Measurements from ENCODE around the gene GALNT17. TPM values are rescaled to one million over a fixed set of nuclear protein-coding genes. Genes with fewer than 3 reads are reported as not detected.

Gene GALNT17
- total RNA-seq, 2 donors from 2014 or later: 46.7 to 58.1 TPM

DNA sequence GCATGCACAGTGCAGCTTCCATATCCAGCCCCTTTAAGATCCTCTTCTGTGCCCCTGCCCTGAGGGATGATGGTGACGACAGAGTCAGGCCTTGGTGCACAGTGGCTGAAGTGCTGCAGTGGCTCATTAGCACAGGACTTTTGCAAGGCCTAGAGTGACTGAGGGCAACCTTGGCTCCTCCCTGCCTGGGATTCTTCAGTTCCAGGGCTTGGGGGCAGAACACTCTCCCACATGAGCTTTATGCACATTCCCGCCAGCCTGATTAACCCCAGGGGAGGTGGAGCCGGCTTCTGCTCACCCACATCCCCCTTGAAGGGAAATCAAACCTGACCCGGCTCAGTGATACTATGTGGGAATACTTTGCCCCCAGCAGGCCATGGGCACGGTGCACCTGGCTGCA lies 253.4 kb downstream of the GALNT17 start:
- TF ChIP-seq POLR2A (IDR thresholded peaks at IDR 0.05) (no peak), POLR2AphosphoS5 (IDR thresholded peaks at IDR 0.05) (no peak)
- TF ChIP-seq, protein P1, sequence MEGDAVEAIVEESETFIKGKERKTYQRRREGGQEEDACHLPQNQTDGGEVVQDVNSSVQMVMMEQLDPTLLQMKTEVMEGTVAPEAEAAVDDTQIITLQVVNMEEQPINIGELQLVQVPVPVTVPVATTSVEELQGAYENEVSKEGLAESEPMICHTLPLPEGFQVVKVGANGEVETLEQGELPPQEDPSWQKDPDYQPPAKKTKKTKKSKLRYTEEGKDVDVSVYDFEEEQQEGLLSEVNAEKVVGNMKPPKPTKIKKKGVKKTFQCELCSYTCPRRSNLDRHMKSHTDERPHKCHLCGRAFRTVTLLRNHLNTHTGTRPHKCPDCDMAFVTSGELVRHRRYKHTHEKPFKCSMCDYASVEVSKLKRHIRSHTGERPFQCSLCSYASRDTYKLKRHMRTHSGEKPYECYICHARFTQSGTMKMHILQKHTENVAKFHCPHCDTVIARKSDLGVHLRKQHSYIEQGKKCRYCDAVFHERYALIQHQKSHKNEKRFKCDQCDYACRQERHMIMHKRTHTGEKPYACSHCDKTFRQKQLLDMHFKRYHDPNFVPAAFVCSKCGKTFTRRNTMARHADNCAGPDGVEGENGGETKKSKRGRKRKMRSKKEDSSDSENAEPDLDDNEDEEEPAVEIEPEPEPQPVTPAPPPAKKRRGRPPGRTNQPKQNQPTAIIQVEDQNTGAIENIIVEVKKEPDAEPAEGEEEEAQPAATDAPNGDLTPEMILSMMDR (IDR thresholded peaks at IDR 0.05): no peak
- Histone ChIP-seq H3K9me3 (no peaks in the 10 kb centered on the region), H3K27me3 (replicated peaks; ENCODE audit: insufficient read depth) (no peaks in the 10 kb centered on the region), H3K36me3 (no peaks in the 10 kb centered on the region), H3K4me1 (replicated peaks) (no peaks in the 10 kb centered on the region), H3K4me3 (no peak overlapping the region), H3K27ac (no peak overlapping the region)
- intact Hi-C loops (cut with DNase I): no loop called here
- WGBS: 69% methylated on average over 5 of the region's 5 CpGs
- no peak for DNase-seq (ENCODE audit: low spot score)

DNA sequence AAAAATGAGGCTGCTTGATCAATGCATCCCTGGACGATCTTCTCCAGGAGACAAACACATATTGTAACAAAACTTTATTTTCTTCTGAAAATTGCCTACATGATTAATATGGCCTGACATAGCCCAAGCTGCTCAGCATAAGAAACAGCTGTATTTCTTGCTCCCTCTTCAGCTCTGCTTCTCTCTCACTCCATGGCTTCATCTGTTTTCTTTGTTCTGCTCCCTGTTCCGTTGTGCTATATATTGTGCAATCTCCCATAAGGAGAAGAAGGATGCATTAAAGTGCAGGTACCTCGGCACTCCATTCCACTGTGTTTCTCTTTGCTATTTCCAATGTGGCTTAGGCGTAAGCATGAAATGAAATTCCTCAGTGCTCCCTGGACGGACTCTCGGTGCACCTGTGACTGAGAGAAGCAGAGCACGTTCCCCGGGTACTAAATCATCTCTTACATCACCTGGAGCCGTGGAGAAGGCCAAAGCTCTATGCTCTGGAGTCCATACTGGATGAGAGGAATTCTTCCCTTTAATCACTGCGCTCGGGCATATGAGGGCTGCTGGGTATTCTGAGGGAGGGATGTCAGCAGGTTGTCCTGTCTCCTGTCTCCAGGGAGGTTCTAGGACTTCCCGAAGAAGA lies 254.3 kb downstream of the GALNT17 start:
- TF ChIP-seq POLR2AphosphoS5 (IDR thresholded peaks at IDR 0.05) (no peak), POLR2A (IDR thresholded peaks at IDR 0.05) (no peak)
- TF ChIP-seq, protein P1 (IDR thresholded peaks at IDR 0.05): no peak
- H3K4me1 ChIP-seq (replicated peaks): no peaks in the 10 kb centered on the region
- no peak for DNase-seq (ENCODE audit: low spot score)
- intact Hi-C loops (cut with DNase I): no loop called here
- H3K27ac ChIP-seq: no peak overlapping the region
- H3K27me3 ChIP-seq (replicated peaks; ENCODE audit: insufficient read depth): no peaks in the 10 kb centered on the region
- WGBS: 84% methylated on average over 12 of the region's 12 CpGs
- no peaks in the 10 kb centered on the region for H3K36me3 ChIP-seq
- H3K4me3 ChIP-seq: no peak overlapping the region
- no peaks in the 10 kb centered on the region for H3K9me3 ChIP-seq

DNA sequence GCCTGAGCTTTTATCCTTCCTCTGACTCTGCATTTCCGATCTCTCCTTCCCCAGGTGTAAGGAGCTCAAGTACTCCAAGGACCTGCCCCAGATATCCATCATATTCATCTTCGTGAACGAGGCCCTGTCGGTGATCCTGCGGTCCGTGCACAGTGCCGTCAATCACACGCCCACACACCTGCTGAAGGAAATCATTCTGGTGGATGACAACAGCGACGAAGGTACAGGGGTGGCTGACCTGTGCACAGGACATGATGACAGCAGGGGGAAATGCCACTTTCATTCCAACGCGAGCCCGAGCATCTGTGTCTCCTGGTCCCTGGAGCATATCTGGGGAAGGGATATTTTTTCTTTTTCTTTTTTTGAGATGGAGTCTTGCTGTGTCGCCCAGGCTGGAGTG lies 256.2 kb downstream of the GALNT17 start:
- no peaks in the 10 kb centered on the region for H3K4me1 ChIP-seq (replicated peaks)
- no peak overlapping the region for H3K4me3 ChIP-seq
- no peak overlapping the region for H3K27ac ChIP-seq
- WGBS: 91% methylated on average over 14 of the region's 14 CpGs
- DNase-seq (ENCODE audit: low spot score): no peak
- intact Hi-C loops (cut with DNase I): no loop called here
- no peak for TF ChIP-seq POLR2AphosphoS5 (IDR thresholded peaks at IDR 0.05)
- TF ChIP-seq, protein P1 (IDR thresholded peaks at IDR 0.05): no peak
- no peak for TF ChIP-seq POLR2A (IDR thresholded peaks at IDR 0.05)
- no peaks in the 10 kb centered on the region for H3K27me3 ChIP-seq (replicated peaks; ENCODE audit: insufficient read depth)
- H3K9me3 ChIP-seq: no peaks in the 10 kb centered on the region
- H3K36me3 ChIP-seq: no peaks in the 10 kb centered on the region

DNA sequence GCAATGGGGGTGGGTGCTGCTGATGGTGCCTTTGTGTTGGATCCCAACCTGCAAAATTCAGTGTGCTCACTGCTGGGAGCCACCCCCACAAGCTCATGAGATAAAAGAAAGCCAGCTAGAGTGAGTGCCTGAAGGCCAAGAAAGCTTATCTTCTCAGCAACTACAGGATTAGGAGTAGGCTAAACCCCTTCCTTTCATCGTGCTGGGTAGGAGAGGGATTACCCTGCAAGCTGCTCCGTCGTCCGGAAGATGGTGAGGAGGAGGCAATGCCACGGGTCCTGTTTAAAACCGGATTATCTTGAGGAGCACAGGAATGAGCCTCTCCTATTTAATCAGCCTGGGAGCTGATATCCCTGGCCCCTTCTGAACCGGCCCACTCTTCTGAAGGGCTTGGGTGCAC lies 258.0 kb downstream of the GALNT17 start:
- Histone ChIP-seq H3K4me3 (no peak overlapping the region), H3K27ac (no peak overlapping the region), H3K9me3 (no peaks in the 10 kb centered on the region), H3K4me1 (replicated peaks) (no peaks in the 10 kb centered on the region), H3K36me3 (no peaks in the 10 kb centered on the region), H3K27me3 (replicated peaks; ENCODE audit: insufficient read depth) (no peaks in the 10 kb centered on the region)
- TF ChIP-seq, protein P1 (IDR thresholded peaks at IDR 0.05): no peak
- TF ChIP-seq POLR2AphosphoS5 (IDR thresholded peaks at IDR 0.05) (no peak), POLR2A (IDR thresholded peaks at IDR 0.05) (no peak)
- WGBS: 72% methylated on average over 7 of the region's 7 CpGs
- intact Hi-C loops (cut with DNase I): no loop called here
- no peak for DNase-seq (ENCODE audit: low spot score)

DNA sequence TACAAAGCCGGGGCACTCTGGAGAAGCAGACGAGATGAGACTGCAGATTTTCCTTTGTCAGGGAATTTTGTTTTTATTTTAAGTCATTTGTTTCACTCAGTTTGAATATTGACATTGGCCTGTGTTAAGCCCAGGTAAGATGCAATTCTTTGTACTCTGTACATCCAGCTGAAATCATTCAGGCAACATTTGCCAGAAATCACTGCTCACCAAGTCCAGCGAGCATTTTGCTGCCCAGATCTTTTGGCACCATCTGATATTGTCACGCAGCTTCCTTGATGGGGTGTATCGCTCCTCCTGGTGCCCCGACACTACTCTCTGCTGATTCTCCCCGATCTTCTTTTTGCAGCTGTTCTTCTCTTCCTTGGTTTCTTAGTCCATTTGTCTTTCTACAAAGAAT lies 261.7 kb downstream of the GALNT17 start:
- Histone ChIP-seq H3K27ac (no peak overlapping the region), H3K4me1 (replicated peaks) (no peaks in the 10 kb centered on the region), H3K36me3 (no peaks in the 10 kb centered on the region), H3K4me3 (no peak overlapping the region), H3K27me3 (replicated peaks; ENCODE audit: insufficient read depth) (no peaks in the 10 kb centered on the region), H3K9me3 (no peaks in the 10 kb centered on the region)
- TF ChIP-seq, protein P1 (IDR thresholded peaks at IDR 0.05): no peak
- TF ChIP-seq POLR2AphosphoS5 (IDR thresholded peaks at IDR 0.05) (no peak), POLR2A (IDR thresholded peaks at IDR 0.05) (no peak)
- intact Hi-C loops (cut with DNase I): no loop called here
- DNase-seq (ENCODE audit: low spot score): no peak
- WGBS: 44% methylated on average over 7 of the region's 7 CpGs

Measured in prostate gland (tissue), 2 donors.